Motor neuron (in vitro differentiated cells): ENCODE data around the gene MERTK. TPM values are rescaled to one million over a fixed set of nuclear protein-coding genes. Genes with fewer than 3 reads are reported as not detected.
"Not testable (repeated sequence)": the region's sequence is repeated elsewhere in the genome, so short reads cannot be mapped to it uniquely, and the experiment has no call there.

Experiments
- ATAC-seq, 8 experiments: fragments of 200-7000 bp; cut with Tn5 transposase; replicated peaks in 6 of 8; 2 replicates each; pipeline ENCODE4 v1.8.0; 2021; ENCODE audit warnings: mild to moderate bottlenecking in 8 of 8, moderate library complexity in 8 of 8
- H3K27ac ChIP-seq, 2 donors: fragments of 250-450 bp; sonication (Bioruptor Pico); 2 replicates each; pipeline ENCODE4 v1.9.0; 2021; ENCODE audit warnings: antibody characterized with exemption in 2 of 2, mild to moderate bottlenecking in 2 of 2, moderate library complexity in 1 of 2
- H3K4me1 ChIP-seq, 2 donors: fragments of 250-450 bp; sonication (Bioruptor Pico); replicated peaks in 1 of 2; 2 replicates each; pipeline ENCODE4 v1.6.1; 2021; ENCODE audit warnings: antibody characterized with exemption in 2 of 2, mild to moderate bottlenecking in 2 of 2, moderate library complexity in 1 of 2
- H3K4me3 ChIP-seq, 5 donors: fragments of 250-450 bp; sonication (Bioruptor Pico); 2 replicates each; pipeline ENCODE4 v1.9.0; 2021; ENCODE audit warnings: antibody characterized with exemption in 5 of 5, mild to moderate bottlenecking in 5 of 5, moderate library complexity in 4 of 5
- whole genome bisulfite sequencing, 10 experiments: fragments of 450-650 bp; shearing (Covaris generic); methylation state at CpG; one replicate each; pipeline ENCODE4 v1.0.0; 2022; 5-methylcytosine and 5-hydroxymethylcytosine counted together
- in situ Hi-C, 9 experiments: fragments of 400-800 bp; cut with MboI; loops; one replicate each; pipeline ENCODE4 v1.15.0; 2021; ENCODE audit warnings: low sequenced_read_pairs in 9 of 9, low pct_unique_long_range_greater_than_20kb in 2 of 9; ENCODE audit not compliant: unreplicated experiment in 9 of 9
- total RNA-seq, 8 experiments: library from RNA; unstranded; fragments of 300-600 nt; gene quantifications; 2 replicates each; pipeline versions ENCODE4 v1.2.3 to v1.2.4, GENCODE V29; 2022

Gene MERTK
- total RNA-seq, 8 experiments from 2014 or later, result 1.8 to 20.3 (median 2.9) TPM

DNA sequence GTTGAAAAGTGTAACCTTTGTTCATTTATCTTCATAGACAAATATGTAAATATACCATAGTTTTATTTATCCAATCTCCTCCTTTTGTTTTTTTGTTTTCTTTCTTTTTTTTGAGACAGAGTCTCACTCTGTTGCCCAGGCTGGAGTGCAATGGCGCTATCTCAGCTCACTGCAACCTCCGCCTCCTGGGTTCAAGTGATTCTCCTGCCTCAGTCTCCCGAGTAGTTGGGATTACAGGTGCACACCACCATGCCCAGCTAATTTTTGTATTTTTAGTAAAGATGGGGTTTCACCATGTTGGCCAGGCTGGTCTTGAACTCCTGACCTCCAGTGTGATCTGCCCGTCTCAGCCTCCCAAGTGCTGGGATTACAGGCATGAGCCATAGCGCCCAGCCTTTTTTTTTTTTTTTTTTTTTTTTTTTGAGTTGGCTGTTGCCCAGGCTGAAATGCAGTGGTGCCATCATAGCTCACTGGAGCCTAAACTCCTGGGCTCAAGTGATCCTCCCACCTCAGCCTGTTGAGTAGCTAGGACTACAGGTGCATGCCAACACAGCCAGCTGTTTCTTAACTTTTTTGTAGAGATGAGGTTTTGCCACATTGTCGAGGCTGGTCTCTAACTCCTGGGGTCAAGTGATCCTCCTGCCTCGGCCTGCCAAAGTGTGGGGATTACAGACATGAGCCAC lies 13.0 kb downstream of the MERTK start:
- in situ Hi-C loops, result loop anchor here in 4 of 9 experiments (25.0 kb wide), 1 partner anchor 126 kb away; no protein-coding TSS in a partner anchor
- H3K27ac ChIP-seq, H3K4me3 ChIP-seq, ATAC-seq: not testable (repeated sequence)
- 68 to 100% (median 96%) methylated on average over 1 to 6 of the region's 7 CpGs; no CpG with 5 or more reads in 2 of the 10 experiments for WGBS, 10 experiments
- peaks cover 5 to 19% of the 10 kb centered on the region in 2 donors for H3K4me1 ChIP-seq

DNA sequence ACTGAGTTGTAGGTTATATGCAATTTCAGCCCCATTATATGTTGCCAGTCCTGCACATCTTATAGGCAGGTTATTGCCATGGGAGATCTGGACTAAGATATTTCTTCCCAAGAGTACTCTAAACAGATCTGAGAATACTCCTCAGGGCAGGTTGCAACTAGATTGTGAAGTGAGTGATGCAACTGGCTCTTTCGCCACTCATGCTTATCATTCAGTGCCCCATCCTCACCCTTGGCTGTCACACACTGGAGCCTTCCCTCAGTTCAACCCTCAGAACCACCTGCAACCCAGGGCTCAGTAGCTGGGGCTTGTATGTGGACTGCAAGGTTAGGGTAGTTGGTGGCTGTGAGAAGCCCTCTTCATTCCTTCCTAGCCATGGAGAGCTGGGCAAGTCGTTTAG lies 14.1 kb downstream of the MERTK start:
- no peak overlapping the region for H3K4me3 ChIP-seq
- H3K4me1 ChIP-seq, result peaks cover 0 to 12% of the 10 kb centered on the region in 2 donors
- WGBS, 10 experiments, result 0% methylated on average over 1 of the region's 2 CpGs; no CpG with 5 or more reads in 8 of the 10 experiments
- ATAC-seq, result no peak
- in situ Hi-C loops, result loop anchor here in 4 of 9 experiments (25.0 kb wide), 1 partner anchor 125 kb away; no protein-coding TSS in a partner anchor
- no peak overlapping the region for H3K27ac ChIP-seq

DNA sequence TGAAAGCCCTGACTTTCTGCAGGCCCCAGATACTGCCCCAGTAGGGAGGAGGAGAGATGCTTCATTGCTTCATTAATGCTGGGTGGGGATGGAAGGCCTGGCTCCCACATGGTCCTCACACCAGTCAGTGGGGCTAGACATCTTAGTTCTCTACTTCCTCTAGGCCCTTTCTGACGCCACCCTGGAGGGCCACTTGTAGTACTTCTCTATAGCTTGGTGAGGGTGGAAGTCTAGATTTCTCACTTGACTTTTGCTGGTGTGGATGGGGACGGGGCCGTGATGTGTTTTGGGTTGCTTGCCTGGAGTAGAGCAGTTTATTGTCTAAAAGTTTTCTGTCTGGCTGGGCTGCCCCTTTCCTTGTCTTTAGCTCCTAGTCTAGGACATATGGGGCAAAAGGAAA lies 18.7 kb downstream of the MERTK start:
- peak in 1 of 8 experiments; percentile 26 for ATAC-seq
- in situ Hi-C loops, result loop anchor here in 4 of 9 experiments (25.0 kb wide), 1 partner anchor 120 kb away; no protein-coding TSS in a partner anchor
- Histone ChIP-seq H3K4me3 (no peak overlapping the region), H3K4me1 (peaks cover 0 to 5% of the 10 kb centered on the region in 2 donors), H3K27ac (no peak overlapping the region)
- WGBS, 10 experiments, result 0 to 100% (median 61%) methylated on average over 1 to 3 of the region's 3 CpGs; no CpG with 5 or more reads in 4 of the 10 experiments

DNA sequence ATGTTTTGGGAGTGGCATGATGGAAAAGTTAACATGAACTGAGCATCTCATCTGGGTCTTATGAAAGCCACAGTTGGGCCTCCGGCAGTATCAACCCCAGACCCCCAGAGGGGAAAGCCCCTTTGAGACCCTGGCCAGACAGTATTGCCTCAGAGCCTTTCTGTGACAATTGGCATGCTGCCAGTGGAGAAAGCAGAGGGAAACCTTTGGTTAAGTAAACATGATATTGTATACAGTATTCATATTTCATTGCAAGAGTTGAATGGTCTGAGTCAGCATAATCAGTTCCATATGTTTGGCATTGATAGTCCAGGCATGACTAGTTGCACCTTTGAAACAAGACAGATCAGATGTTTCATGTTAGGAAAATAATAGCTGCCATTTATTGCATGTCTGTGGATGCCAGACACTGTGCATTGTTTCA lies 20.0 kb downstream of the MERTK start:
- WGBS, 10 experiments, result 0 to 83% (median 63%) methylated on average over 1 of the region's 1 CpG; no CpG with 5 or more reads in 6 of the 10 experiments
- Histone ChIP-seq H3K27ac (no peak overlapping the region), H3K4me3 (no peak overlapping the region), H3K4me1 (peaks cover 0 to 5% of the 10 kb centered on the region in 2 donors)
- in situ Hi-C loops, result loop anchor here in 4 of 9 experiments (25.0 kb wide), 1 partner anchor 119 kb away; no protein-coding TSS in a partner anchor
- peak in 3 of 8 experiments; percentile 54 to 94 (median 88) for ATAC-seq

DNA sequence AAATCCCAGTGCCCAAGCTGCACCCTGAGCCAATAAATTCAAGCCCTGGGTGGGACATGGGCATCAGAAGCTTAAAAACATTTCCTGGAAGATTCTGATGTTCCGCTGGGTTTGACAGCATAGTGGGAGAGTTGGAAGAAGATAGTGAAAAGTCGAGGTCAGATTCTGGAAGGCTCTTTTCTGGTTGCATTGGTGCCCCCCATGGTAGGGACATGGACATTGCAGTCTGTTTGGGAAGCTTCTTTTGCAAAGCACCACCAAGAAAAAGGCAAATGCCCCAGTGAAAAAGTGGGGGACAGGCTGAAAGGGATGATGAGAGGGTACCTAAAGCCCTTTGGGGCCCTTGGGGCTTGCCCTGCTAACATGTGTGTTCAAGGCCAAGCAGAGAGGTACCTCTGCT lies 21.0 kb downstream of the MERTK start:
- Histone ChIP-seq H3K4me3 (no peak overlapping the region), H3K4me1 (peaks cover 0 to 5% of the 10 kb centered on the region in 2 donors), H3K27ac (no peak overlapping the region)
- in situ Hi-C loops, result loop anchor here in 4 of 9 experiments (25.0 kb wide), 1 partner anchor 118 kb away; no protein-coding TSS in a partner anchor
- ATAC-seq, result no peak
- 17 to 75% (median 60%) methylated on average over 1 to 2 of the region's 2 CpGs; no CpG with 5 or more reads in 5 of the 10 experiments for WGBS, 10 experiments

DNA sequence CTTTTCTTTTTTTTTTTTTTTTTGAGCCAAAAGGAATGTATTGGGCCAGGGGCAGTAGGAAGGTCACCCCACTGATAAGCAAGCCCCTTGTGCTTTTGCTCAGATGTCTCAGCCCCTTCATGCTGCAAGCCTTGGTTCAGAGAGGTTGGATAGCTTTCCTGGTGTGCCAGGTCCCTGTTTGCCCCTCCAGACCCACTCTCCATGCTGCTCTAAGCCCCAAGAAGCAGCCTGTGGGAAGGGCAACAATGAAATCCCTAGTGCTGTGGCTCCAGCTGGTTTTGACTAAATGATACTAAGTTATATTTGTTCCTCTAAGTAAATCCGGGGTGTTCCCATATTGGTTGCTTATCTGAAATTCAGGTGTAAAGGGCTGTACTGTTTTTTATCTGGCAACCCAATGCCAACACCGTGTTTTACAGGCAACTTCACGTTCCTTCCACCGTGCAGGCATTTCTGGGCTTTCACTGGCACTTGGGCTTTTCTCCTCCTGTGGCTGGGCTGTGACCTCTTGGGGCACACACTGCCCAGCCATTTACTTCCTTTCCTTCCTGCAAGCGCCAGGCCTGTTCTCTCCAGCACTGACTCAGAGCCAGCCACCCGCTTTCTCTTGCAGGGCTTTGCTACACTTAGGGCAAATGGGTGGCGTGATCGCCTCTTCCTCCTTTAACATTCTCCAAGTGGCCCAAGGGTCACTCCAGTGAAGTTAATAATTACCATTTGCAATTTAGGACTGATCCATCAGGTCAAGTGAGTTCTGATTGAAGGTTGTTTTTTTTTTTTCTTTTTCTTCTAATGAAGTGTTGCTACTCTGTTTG lies 21.6 kb downstream of the MERTK start:
- 56 to 100% (median 85%) methylated on average over 2 to 8 of the region's 8 CpGs; no CpG with 5 or more reads in 1 of the 10 experiments for WGBS, 10 experiments
- no peak overlapping the region for H3K27ac ChIP-seq
- H3K4me3 ChIP-seq, result no peak overlapping the region
- in situ Hi-C loops, result loop anchor here in 4 of 9 experiments (25.0 kb wide), 1 partner anchor 117 kb away; no protein-coding TSS in a partner anchor
- peaks cover 0 to 5% of the 10 kb centered on the region in 2 donors for H3K4me1 ChIP-seq
- peak in 1 of 8 experiments; percentile 43 for ATAC-seq

DNA sequence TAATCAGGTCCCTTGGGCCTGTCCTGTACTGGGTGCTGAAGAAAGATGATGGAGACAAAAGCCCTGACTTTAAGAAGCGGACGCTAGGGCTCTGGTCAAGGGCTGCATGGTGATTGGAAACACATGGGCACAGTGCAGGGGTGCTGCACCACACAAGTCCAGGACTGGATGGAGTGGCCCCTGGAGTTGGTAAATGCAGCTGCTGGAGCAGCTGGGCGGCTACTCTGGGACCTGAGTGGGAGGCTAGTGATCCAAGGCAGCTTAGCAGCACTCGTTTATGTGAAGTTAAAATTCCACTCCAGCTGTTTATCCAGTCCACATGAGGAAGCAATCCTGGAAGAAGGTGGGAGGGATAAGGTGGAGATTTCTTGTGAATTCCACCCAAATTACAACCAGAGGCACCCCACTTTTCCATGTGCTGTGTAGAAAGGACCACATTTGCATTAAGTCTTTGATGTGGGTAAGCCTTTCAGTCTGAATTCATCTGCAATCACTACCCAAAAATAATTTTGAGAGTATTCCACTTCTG lies 24.9 kb downstream of the MERTK start:
- 69 to 100% (median 76%) methylated on average over 1 to 4 of the region's 4 CpGs; no CpG with 5 or more reads in 6 of the 10 experiments for WGBS, 10 experiments
- peak in 3 of 8 experiments; percentile 44 to 92 (median 67) for ATAC-seq
- H3K27ac ChIP-seq, result no peak overlapping the region
- H3K4me3 ChIP-seq, result no peak overlapping the region
- in situ Hi-C loops, result loop anchor here in 4 of 9 experiments (25.0 kb wide), 1 partner anchor 114 kb away; no protein-coding TSS in a partner anchor
- H3K4me1 ChIP-seq, result peaks cover 0 to 4% of the 10 kb centered on the region in 2 donors

DNA sequence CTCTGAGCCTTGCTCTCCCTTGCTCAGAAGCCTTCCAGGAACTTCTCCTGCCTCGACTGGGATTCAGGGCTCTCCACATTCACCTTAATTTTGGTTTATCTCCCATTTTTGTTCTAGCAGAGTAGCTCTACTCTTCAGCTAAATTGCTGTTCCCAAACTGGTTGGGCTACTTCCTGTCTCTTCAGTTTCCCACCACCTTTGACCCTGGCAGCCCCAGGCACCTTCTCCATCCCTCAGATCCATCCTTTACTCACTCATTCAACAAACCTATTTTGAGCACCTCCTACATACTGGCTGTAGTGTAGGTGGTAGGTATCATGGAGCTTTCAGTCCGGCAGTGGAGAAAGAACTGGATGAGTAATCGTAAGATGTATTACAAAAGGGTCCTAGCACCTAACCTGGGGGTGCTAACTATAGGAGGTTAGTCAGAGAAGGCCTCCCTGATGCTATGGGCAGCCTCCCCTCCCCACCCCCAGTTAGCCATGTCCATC lies 26.3 kb downstream of the MERTK start:
- no peak for ATAC-seq
- 17 to 100% (median 89%) methylated on average over 1 to 3 of the region's 3 CpGs; no CpG with 5 or more reads in 3 of the 10 experiments for WGBS, 10 experiments
- in situ Hi-C loops, result loop anchor here in 4 of 9 experiments (25.0 kb wide), 1 partner anchor 113 kb away; no protein-coding TSS in a partner anchor
- Histone ChIP-seq H3K4me3 (no peak overlapping the region), H3K4me1 (no peaks in the 10 kb centered on the region), H3K27ac (no peak overlapping the region)

DNA sequence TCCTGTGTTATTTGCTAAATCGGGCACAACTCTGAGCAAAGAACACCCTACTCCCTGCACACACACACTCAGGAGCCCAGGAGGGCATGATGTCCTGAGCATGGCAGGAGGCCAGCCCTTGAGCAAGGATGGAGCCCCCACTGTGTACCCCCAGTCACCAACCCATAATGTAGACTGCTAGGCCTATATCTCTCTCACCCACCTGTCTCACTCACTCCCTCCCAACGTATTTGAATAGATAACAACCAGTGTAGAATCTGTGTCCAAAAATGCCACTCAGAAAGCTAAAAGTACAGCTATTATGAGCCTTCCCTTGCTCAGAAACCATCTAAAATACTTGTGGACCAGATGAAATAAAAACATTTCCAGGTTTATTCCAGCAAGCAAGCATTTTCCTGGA lies 29.3 kb downstream of the MERTK start:
- Histone ChIP-seq H3K4me1 (no peaks in the 10 kb centered on the region), H3K4me3 (no peak overlapping the region), H3K27ac (no peak overlapping the region)
- no peak for ATAC-seq
- 27 to 100% (median 71%) methylated on average over 1 to 2 of the region's 2 CpGs; no CpG with 5 or more reads in 5 of the 10 experiments for WGBS, 10 experiments
- in situ Hi-C loops, result no loop called here

DNA sequence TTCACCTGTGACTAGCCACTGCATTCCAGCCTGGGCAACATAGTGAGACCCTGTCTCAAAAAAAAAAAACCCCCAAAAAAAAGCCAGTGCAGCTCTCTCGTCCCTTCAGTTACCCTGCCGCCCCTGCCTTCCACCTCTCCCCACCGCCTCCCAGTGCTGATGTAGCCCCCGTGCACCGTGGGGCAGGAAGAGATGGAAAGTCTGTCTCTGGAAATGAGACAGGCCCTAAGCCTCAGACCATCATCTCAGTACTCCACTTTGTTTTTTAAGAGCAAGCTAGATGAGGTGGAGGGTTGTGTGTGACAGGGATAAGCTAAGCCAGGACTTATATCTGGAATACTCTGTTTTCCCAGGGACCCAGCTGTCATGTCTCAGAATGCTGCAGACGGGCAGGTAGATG lies 32.0 kb downstream of the MERTK start:
- Histone ChIP-seq H3K4me3 (no peak overlapping the region), H3K4me1 (no peaks in the 10 kb centered on the region), H3K27ac (no peak overlapping the region)
- 55 to 100% (median 90%) methylated on average over 1 to 3 of the region's 6 CpGs; no CpG with 5 or more reads in 3 of the 10 experiments for WGBS, 10 experiments
- ATAC-seq, result no peak
- in situ Hi-C loops, result no loop called here

DNA sequence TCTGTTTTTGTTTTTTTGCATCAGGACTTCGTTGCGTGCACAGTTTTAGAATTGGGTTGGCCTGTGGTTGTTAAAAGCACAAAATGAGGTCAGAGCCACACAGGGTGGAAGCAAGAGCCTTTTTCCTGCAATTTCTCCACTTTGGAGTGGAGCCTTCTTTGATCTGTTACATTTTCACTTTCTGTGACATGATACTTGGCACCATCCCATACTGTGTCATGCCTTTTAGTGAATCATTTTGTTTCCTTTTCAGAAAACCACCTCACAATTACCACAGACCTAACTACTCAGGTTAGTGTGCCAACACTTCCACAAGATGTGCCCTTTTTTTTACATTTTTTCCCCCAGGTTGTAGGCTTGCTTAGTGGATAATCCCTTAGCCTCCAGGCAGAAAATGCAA lies 32.5 kb downstream of the MERTK start:
- no peak overlapping the region for H3K4me3 ChIP-seq
- ATAC-seq, result peak in 2 of 8 experiments; percentile 39 to 58
- WGBS, 10 experiments, result 0 to 100% (median 67%) methylated on average over 2 of the region's 2 CpGs; no CpG with 5 or more reads in 3 of the 10 experiments
- no peaks in the 10 kb centered on the region for H3K4me1 ChIP-seq
- H3K27ac ChIP-seq, result no peak overlapping the region
- in situ Hi-C loops, result no loop called here

DNA sequence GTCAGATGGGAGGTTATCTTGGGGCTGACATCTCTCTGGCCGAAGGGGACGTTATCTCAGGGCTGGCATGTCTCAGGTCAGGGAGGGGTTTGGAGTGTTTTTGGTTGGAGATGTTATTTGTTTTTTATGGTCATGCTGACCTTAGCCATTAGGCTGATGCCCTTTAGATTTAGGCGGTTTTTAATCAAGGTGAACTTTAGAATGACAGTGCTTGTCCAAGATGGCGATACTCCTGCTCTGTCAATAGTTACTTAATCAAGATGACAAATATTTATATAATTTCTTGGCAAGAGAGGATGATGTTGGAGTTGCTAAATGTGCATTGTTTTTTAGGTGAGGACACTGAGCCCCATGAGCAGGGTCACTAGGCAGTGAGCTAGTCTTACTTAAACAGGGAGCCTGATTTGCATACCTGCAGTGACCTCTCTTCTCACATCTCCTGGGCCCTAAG lies 34.5 kb downstream of the MERTK start:
- WGBS, 10 experiments, result 33 to 100% (median 95%) methylated on average over 1 to 4 of the region's 4 CpGs; no CpG with 5 or more reads in 2 of the 10 experiments
- Histone ChIP-seq H3K4me1 (no peaks in the 10 kb centered on the region), H3K27ac (no peak overlapping the region), H3K4me3 (no peak overlapping the region)
- in situ Hi-C loops, result no loop called here
- no peak for ATAC-seq
